Activated T-helper 9 cell treated with anti-CD3 and anti-CD28 coated beads, Interleukin-2, amount 50 U/mL, for 16 hours (primary cell): ENCODE results near the gene NOB1.
"Not testable (repeated sequence)": the region's sequence is repeated elsewhere in the genome, so short reads cannot be mapped to it uniquely, and the experiment has no call there.

Experiments used
- DNase-seq: peaks from one replicate; pipeline ENCODE4 v3.0.0-alpha.2; 2020; ENCODE audit warnings: low read depth

Gene NOB1

DNA sequence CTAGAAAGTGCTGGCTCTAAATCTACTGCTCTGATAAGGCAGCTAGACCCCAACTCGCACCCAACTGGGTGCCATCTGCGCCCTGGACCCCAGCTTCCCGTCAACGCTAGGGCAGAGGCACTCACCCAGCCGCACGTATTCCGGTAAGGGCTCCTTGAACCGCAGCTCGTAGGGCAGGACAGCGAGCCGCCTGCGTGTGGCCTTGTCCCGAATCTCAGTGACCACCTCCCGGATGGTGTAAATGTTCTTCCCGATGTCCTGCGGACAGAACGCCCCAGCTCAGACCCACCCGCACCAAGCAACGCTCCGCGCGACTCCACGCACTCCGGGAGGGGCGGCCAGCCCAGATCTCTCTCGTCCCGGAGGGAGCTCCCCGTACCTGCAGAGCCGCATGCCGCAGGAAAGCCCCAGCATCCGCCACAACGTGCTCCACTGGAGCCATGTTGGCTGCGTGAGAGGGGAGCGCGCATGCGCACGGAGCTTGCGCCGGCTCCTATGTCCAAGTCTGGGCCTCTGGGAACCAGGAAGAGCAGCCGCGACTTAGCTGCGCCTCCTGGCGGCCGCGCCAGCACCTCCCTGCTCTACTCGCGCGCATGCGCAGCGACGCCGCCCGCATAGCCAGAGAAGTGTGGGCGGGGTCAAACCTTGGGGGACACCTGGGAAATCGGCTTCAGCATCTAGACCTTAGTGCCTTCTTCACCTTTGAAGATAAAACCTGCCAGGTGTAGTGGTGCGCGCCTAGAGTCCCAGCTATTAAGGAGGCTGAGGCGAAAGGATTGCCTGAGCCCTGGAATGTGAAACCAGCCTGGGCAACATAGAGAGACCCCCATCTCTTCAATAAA is at the start of gene NOB1:
Gene NOB1, minus strand, starts transcription at position 458 of the 842 bp plus-strand sequence. Its CDS starts 16 bp downstream, at position 442.
- DNase-seq, result peak; percentile 97

DNA sequence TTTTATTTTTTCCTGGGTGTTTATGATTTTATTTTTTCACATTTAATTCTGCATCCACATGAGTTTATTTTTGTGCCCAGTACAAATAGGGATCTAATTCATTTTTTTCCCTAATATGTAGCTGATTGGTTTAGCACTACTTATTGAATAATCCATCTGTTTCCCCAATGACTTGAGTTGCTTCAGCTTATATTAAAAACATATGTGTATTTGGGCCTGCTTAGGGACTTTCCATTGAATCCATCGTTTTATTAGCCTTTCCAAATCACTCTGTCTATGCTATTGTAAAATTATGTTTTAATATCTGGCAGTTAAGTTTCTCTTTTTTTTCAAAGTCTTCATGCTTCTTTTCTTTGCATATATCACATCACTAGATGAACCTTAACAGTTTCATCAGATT is 49.6 kb upstream of the NOB1 start:
- DNase-seq, result no peak

DNA sequence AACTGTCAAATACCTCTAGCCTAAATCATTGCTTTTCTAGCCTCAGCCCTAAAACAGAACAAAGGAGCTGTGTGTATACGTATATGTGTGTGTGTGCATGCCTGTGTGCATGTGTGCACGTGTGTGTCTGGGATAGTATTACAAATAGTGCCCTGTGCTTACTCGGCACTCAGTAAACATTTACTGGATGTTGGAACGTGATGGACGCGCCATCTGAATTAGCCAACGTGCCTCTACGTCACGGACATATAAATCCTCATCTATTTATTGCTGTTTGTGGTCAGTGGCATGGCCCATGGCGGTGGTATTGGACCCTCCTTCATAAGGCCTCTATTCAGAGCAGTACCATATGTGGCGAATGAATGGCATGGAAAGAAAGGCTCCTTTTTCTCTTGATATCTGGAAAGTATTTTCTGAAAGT is 44.9 kb upstream of the NOB1 start:
- no peak for DNase-seq

DNA sequence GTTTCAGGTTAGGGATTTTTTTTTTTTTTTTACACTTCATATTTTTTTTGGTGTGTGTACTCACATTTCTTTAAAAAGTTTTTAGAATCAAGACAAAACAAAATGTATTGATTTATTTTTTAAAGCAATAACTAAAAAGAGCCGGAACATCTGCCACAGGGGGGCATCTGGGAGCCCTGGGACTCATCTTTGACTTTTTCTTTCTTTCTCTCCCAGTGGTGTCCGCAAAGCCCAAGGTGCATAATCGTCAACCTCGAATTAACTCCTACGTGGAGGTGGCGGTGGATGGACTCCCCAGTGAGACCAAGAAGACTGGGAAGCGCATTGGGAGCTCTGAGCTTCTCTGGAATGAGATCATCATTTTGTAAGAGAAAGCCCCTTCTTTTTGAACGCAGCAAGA is 43.7 kb upstream of the NOB1 start:
- DNase-seq, result no peak

DNA sequence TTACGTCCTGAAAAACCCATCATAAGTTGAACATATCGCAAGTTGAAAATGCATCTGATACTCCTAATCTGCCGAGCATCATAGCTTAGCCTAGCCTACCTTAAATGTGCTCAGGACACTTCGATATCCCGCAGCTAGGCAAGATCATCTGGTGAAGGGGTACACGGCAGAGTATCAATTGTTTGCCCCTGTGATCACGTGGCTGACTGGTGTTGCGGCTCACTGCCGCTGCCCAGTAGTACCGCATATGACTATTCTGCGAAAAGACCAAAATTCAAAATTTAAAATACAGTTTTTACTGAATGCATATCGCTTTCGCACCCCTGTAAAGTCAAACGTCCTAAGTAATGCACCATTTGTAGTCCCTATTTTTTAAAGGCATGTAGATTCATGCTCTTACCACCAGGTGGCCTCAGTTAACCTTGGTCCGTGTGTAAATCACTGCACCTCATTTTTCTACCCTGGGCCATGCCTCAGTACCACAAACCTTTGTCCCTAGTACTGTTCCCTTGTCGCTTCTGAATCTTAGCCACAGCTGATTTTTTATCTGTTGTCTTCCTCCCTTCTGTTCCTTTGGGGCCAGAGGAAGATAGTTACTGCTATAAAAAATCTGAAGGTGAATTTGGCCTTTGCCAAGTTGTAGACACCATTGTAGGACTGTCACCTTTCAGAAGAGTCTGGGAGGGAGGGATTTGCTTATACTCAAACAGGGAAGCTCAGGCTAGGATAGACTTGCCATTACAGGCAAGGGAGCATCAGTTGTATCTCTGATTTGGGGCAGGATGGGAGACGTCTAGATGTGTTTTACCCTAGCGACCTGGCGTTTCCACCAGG is 41.8 kb upstream of the NOB1 start:
- DNase-seq, result no peak

DNA sequence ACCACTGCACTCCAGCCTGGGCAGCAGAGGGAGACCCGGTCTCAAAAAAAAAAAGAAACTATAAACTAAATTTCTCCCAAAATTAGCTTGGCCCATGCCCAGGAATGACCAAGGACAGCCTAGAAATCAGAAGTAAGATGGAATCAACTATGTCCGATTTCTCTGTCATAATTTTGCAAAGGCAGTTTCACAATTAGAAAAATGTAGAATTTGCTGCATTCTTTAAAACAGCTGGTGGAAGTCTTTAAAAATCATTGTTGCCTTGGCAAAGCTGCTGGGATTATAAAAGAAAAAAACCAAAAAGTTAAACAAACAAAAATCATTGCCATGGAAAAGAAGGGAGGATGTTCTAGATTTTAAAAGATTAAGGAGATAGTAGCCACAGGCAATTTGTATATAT is 39.8 kb upstream of the NOB1 start:
- no peak for DNase-seq

DNA sequence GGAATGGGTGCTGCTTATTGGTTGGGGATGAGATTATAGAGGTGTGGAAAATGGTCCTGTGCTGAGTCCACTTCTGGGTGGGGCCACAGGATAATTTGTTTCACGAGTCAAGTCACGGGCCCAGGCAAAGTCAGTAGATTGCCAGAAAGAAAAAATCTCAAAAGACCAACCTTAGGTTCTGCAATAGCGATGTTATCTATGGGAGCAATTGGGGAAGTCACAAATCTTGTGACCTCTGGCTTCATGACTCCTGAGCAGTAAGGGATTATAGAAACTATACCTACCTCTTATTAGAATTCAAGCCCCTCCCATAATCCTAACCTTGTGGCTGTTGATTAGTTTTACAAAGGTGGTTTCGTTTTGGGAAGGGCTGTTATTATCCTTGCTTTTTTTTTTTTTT is 38.8 kb upstream of the NOB1 start:
- DNase-seq, result no peak

DNA sequence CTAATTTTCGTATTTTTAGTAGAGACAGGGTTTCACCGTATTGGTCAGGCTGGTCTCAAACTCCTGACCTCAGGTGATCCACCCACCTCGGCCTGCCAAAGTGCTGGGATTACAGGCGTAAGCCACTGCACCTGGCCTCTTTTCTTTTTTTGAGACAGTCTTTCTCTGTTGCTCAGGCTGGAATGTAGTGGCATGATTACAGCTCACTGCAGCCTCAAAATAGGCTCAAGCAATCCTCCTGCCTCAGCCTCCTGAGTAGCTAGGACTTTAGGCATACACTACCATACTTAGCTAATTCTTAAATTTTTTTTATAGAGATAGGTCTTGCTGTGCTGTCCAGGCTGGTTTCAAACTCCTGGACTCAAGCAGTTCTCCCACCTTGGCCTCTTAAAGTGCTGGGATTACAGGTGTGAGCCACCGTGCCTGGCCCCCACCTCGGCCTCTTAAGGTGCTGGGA is 36.7 kb upstream of the NOB1 start:
- DNase-seq, result not testable (repeated sequence)

DNA sequence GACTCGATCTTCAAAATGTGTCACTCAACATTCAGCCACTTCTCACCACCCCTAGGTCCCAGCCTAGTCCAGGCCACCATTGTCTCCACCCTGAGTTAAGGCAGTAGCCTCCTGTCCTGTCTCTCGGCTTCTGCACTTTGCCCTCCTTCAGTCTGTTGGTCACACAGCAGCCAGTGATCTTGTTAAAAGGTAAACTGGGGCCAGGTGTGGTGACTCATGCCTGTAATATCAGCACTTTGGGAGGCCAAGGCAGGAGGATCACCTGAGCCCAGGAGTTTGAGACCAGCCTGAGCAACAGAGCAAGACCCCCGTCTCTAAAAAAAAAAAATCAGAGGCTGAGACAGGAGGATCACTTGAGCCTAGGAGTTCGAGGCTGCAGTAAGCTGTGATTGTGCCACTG is 33.2 kb upstream of the NOB1 start:
- DNase-seq, result no peak

DNA sequence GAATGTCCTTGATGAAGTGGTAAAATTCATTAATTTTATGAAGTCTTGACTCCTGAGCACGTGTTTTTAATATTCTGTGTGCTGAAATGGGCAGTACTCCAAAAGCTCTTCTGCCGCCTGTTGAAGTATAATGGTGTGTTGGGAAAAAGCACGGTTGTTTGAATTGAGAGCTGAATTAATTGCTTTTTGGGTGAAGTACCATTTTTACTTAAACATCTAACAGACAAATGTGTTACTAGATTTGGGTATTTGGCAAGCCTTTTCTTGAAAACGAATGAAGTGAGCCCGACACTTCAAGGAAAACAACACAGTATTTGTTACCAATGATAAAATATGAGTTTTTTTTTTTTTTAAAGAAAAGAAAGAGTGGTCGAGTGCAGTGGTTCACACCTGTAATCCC is 29.9 kb upstream of the NOB1 start:
- no peak for DNase-seq

DNA sequence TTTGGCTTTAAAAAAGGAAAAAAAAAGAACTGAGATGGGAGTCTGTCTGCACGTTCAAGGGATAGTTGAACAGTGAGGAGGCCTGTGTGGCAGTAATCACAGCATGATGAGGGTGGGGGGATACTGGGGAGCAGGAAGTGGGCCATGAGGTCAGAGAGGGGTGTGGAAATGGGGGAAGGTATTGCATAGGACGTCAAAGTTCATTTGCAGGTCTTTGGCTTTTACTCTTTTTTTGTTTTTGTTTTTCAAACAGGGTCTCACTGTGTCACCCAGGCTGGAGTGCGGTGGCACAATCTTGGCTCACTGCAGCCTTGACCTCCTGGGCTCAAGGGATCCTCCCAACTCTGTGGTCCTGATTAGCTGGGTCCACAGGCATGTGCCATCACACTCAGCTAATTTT is 26.4 kb upstream of the NOB1 start:
- no peak for DNase-seq

DNA sequence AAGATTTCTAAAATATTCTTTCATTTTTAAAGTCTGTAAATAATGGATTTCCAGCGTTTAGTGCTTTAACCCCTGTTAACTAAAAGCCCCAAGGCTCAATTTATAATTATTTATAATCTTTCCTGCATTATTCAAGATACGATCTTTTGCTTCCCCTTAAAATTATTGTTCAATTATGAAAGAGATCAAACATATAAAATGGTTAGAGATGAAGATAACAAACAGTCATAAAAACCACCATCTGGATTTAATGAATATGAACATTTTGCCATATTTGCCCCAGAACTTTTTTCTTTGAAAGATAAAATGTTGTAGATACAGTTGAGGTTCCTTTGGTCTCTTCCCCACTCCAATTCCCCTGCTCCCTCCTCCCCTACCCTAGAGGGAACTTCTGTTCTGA is 25.0 kb upstream of the NOB1 start:
- DNase-seq, result no peak

DNA sequence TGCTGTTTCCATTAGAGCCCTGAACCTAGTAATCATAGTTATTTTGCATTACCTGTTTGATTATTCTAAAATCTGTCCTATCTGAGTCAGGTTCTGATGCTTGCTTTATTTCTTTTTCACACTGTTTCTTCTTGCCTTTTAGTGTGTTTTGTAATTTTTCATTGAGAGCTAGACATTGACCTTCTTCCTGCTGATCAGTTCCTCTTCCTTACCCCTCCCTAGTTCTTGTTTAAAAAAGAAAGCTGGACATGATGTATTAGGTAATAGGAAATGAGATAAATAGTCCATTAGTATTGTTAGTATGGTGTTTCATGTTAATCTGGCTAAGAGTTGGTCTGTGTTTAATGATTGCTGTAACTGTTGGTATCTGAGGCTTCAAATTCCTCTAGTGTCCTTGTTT is 20.8 kb upstream of the NOB1 start:
- no peak for DNase-seq

DNA sequence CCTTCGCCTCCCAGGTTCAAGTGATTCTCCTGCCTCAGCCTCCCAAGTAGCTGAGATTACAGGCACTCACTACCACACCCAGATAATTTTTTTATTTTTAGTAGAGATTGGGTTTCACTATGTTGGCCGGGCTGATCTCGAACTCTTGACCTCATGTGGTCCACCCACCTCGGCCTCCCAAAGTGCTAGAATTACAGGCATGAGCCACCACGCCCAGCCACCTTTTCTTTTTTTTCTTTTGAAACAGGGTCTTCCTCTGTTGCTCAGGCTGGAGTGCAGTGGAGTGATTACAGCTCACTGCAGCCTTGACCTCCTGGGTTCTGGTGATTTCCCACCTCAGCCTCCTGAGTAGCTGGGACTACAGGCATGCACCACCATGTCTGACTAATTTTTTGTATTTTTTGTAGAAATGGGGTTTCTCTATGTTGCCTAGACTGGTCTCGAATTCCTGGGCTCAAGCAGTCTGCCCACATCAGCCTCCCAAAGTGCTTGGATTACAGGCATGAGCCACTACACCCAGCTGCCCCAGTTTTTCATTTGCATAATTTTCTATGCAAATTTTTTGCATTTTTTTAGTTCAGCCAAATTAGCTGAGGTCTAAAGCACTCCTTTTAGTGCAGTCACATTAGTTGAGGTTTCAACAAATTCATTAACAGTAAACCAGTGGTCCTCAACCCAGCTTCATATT is 18.7 kb upstream of the NOB1 start:
- no peak for DNase-seq

DNA sequence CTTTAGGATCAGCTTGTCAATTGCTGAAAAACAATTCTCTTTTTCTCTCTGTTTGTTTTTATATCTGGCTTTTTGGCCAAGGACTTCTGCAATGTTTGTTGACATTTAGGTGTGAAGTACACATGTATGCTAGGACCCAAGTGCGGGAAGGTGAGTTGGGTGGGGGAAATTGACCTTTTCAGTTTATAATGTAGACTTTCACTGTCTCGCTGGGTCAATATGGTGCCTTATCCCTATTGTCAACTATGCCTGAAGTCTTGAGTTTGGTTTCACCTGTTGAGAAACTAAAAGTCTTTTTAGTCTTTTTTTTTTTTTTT is 16.9 kb upstream of the NOB1 start:
- DNase-seq, result no peak

DNA sequence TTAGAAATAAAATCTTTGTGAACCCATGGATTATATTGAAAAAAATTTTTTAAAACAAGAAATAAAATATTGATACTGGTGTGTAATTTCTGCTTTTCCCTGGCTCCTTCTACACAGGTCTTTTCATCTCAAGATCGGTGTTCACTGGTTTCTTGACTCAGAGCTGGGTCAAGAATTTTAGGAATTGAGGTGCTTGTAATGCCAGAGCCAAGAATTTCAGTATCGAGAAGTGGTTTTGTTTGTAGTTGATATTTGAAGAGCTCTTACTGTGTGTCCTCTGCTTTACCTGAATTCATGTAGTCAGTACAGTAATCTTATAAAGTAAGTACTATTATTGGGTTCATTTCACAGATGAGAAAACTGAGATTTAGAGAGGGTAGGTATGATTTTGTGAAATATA is 14.7 kb upstream of the NOB1 start:
- DNase-seq, result no peak

DNA sequence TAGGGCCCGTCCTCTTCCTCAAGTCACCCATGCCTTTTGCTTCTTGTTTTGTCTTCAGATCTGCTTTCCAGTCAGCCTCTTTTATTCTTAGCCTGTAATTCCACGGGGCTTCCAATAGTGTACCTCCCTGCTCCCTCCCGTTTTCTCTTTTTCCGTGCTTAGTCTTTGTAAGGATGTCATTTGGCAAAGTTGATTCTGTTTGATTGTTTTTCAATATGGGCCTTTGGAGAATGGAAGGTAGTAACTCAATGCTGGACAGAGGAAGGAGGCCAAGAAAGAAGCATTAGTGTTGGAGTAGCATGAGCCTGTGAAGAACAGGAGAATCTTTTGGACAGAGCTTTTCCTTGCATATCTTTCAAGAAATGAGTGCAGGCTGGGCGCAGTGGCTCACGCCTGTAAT is 13.9 kb upstream of the NOB1 start:
- DNase-seq, result no peak

DNA sequence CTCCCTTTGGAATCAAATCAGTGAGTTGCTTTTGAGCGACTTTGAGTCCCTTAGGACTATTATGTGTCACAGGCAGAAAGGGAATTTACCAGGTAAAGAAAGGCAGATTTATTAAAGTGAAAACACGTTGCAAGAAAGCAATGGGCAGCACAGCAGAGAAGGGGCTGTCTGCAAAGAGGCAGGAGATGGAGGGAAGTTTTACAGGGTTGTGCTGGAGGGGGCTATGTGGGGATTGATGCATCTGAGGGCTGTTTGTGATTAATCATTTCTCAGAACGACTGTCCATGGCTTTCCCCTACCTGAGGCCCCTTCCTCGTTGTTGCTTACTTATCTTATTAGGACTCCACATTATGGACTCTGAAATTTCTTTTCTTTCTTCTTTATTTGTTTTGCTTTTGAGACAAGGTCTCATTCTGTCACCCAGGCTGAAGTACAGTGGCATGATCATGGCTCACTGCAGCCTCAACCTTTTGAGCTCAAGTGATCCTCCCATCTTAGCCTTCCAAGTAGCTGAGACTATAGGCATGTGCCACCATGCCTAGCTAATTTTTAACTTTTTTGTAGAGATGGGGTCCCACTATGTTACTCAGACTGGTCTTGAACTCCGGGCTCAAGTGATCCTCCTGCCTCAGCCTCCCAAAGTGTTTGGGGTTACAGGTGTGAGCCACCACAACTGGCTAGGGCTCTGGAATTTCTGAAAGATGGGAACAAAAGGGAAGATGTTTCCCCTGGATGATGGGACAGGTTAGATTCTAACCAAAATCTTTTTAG is 12.9 kb upstream of the NOB1 start:
- no peak for DNase-seq

DNA sequence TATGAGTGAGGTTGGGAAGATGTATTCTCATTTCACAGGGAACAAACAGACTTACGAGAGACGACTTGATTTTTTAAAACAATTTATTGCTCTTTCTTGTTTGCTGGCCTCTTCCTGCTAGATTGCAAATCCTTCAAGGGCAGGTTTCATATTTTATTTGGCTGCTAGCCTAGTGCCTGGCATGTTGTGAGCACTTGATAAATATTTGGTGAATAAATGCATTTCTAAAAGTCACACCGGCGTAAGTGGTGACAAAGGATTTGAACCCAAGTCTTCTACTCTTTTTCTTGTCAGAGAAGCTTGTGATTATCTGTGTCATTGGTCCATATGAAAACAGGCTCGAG is 8.8 kb upstream of the NOB1 start:
- DNase-seq, result no peak

DNA sequence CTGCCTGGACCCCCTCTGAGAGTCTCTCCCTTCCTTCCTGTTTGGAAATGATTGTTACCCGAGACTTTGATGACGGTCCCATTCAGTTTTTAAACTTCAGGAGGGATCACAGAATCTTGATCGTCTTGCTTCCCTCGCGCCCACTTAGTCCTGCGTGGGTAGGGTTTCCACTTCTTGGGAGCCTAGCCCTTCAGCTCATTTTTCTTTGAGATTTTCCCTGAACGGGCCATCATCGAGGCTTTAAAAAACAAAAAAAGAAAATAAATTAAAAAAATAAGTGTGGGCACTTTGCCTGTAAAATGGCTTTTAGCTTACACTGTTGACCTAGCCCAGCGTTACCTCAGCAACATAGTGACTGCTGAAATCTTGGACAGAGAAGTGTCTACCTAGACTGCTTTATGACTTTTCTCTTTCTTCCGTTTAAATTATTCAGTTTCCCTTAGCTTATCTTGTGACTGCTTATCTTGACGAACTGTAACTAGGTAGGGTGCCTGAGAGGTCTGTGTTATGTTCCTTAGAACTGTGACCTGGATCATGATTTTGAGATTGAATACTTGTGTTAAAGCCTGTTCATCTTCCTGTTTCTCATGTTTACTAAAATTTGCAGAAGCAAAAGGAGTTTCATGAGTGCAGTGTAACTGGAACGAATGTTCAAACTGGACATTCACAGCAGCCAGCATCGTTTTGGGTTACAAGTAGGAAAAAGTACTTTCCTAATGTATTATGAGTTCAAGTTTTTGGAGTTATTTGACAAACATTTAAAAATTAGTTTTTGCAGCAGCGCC is 8.3 kb upstream of the NOB1 start:
- DNase-seq, result no peak
